Liver (tissue), 9 donors: ENCODE measurements around the gene MRPL30. TPM values are rescaled to one million over a fixed set of nuclear protein-coding genes. Genes with fewer than 3 reads are reported as not detected.

ENCODE experiments used
- DNase-seq: peaks from one replicate; pipeline ENCODE4 v3.0.0-alpha.2; 2017; ENCODE audit warnings: low spot score
- H3K27ac ChIP-seq, 2 donors: one replicate each; pipeline ENCODE4 v1.7.0; 2013; ENCODE audit warnings: inconsistent platforms in 2 of 2, low read length in 2 of 2, control low read depth in 1 of 2, low read depth in 1 of 2, mild to moderate bottlenecking in 1 of 2
- H3K27me3 ChIP-seq, 4 donors: one replicate each; pipeline versions ENCODE4 v1.6.1 to v1.7.0; 2013; ENCODE audit warnings: low read length in 3 of 4, inconsistent platforms in 1 of 4, mild to moderate bottlenecking in 1 of 4, moderate library complexity in 1 of 4; ENCODE audit not compliant: control insufficient read depth in 4 of 4, insufficient read depth in 4 of 4
- H3K36me3 ChIP-seq, 4 donors: one replicate each; pipeline versions ENCODE4 v1.6.1 to v1.7.0; 2013; ENCODE audit warnings: low read length in 3 of 4, mild to moderate bottlenecking in 3 of 4, low read depth in 1 of 4, moderate library complexity in 1 of 4; ENCODE audit not compliant: control insufficient read depth in 4 of 4, insufficient read depth in 3 of 4
- H3K4me1 ChIP-seq, 4 donors: one replicate each; pipeline versions ENCODE4 v1.6.1 to v1.7.0; 2013; ENCODE audit warnings: low read length in 3 of 4, mild to moderate bottlenecking in 3 of 4, moderate library complexity in 1 of 4; ENCODE audit not compliant: control insufficient read depth in 4 of 4, insufficient read depth in 4 of 4
- H3K4me3 ChIP-seq, 3 donors: one replicate each; pipeline versions ENCODE4 v1.6.1 to v1.7.0; 2013; ENCODE audit warnings: low read length in 3 of 3, control low read depth in 1 of 3, low read depth in 1 of 3, mild to moderate bottlenecking in 1 of 3
- H3K9ac ChIP-seq, 2 donors: one replicate each; pipeline ENCODE4 v1.7.0; 2013; ENCODE audit warnings: low read length in 2 of 2, mild to moderate bottlenecking in 2 of 2, moderate library complexity in 2 of 2, control low read depth in 1 of 2, low read depth in 1 of 2
- H3K9me3 ChIP-seq, 4 donors: one replicate each; pipeline versions ENCODE4 v1.6.1 to v1.7.0; 2013; ENCODE audit warnings: low read length in 3 of 4; ENCODE audit not compliant: control insufficient read depth in 4 of 4
- CTCF ChIP-seq: fragments of 150-350 bp; IDR thresholded peaks from 2 replicates; pipeline ENCODE4 v1.5.1; 2017; ENCODE audit warnings: improper control_type of control experiment, low read depth, low read length; ENCODE audit not compliant: missing input control
- EGR1 ChIP-seq, 2 donors: IDR thresholded peaks; 2 replicates each; pipeline ENCODE4 v1.6.1; 2016 to 2018; ENCODE audit warnings: antibody characterized with exemption in 2 of 2, low read depth in 2 of 2
- FOXA1 ChIP-seq: IDR thresholded peaks from 2 replicates; pipeline ENCODE4 v1.6.1; 2016; ENCODE audit warnings: antibody characterized with exemption
- FOXA2 ChIP-seq: IDR thresholded peaks from 2 replicates; pipeline ENCODE4 v1.6.1; 2016; ENCODE audit warnings: antibody characterized with exemption
- GABPA ChIP-seq, 2 donors: IDR thresholded peaks in 1 of 2; conservative IDR thresholded peaks in 1 of 2; 2 replicates each; pipeline ENCODE4 v1.6.1; 2016; ENCODE audit warnings: antibody characterized with exemption in 2 of 2, mild to moderate bottlenecking in 1 of 2, moderate library complexity in 1 of 2
- HNF4A ChIP-seq, 2 donors: conservative IDR thresholded peaks; 2 replicates each; pipeline ENCODE4 v1.6.1; 2016; ENCODE audit warnings: antibody characterized with exemption in 2 of 2, mild to moderate bottlenecking in 2 of 2
- HNF4G ChIP-seq: IDR thresholded peaks from 2 replicates; pipeline ENCODE4 v1.6.1; 2016; ENCODE audit warnings: antibody characterized with exemption
- JUND ChIP-seq, 2 donors: IDR thresholded peaks; 2 replicates each; pipeline ENCODE4 v1.6.1; 2016; ENCODE audit warnings: antibody characterized with exemption in 2 of 2
- MAX ChIP-seq: IDR thresholded peaks from 2 replicates; pipeline ENCODE4 v1.6.1; 2016; ENCODE audit warnings: antibody characterized with exemption
- NR2F2 ChIP-seq: IDR thresholded peaks from 2 replicates; pipeline ENCODE4 v1.6.1; 2016; ENCODE audit warnings: antibody characterized with exemption
- RAD21 ChIP-seq, 2 donors: IDR thresholded peaks; 2 replicates each; pipeline ENCODE4 v1.6.1; 2016; ENCODE audit warnings: antibody characterized with exemption in 2 of 2, mild to moderate bottlenecking in 2 of 2
- REST ChIP-seq: IDR thresholded peaks from 2 replicates; pipeline ENCODE4 v1.6.1; 2016; ENCODE audit warnings: antibody characterized with exemption, mild to moderate bottlenecking
- RXRA ChIP-seq, 2 donors: IDR thresholded peaks; 2 replicates each; pipeline ENCODE4 v1.6.1; 2017 to 2018; ENCODE audit warnings: antibody characterized with exemption in 2 of 2, mild to moderate bottlenecking in 1 of 2
- SP1 ChIP-seq: IDR thresholded peaks from 2 replicates; pipeline ENCODE4 v1.6.1; 2018; ENCODE audit warnings: antibody characterized with exemption, mild to moderate bottlenecking
- TAF1 ChIP-seq: conservative IDR thresholded peaks from 2 replicates; pipeline ENCODE4 v1.6.1; 2016; ENCODE audit warnings: antibody characterized with exemption, mild to moderate bottlenecking
- YY1 ChIP-seq: IDR thresholded peaks from 2 replicates; pipeline ENCODE4 v1.6.1; 2016; ENCODE audit warnings: antibody characterized with exemption, mild to moderate bottlenecking
- WGBS: extraction: QIAGEN DNeasy Blood & Tissue Kit; methylation state at CpG from one replicate; pipeline ENCODE4 v1.1.7; 2013; 5-methylcytosine and 5-hydroxymethylcytosine counted together
- polyA plus RNA-seq, 2 donors: library from polyadenylated mRNA; stranded (reverse) in 1 of 2; unstranded in 1 of 2; fragments of 200-250 nt in 1 of 2; fragments of >200 nt in 1 of 2; fragmentation: Nextera tagmentation in 1 of 2; extraction: Ambion mirVana in 1 of 2; gene quantifications; one replicate each; pipeline versions ENCODE4 v1.2.1 to v1.2.3, GENCODE V29; 2013 to 2015
- total RNA-seq, 2 donors: library from RNA; depleted of rRNA; stranded (reverse); fragments of >200 nt; gene quantifications; one replicate each; pipeline ENCODE4 v1.2.3, GENCODE V29; 2014
- TF ChIP-seq, protein P1 (sequence below): IDR thresholded peaks from 2 replicates; pipeline ENCODE4 v1.6.1; 2016; ENCODE audit warnings: antibody characterized with exemption
- TF ChIP-seq, protein P2 (sequence below): IDR thresholded peaks from 2 replicates; pipeline ENCODE4 v1.6.1; 2016; ENCODE audit warnings: antibody characterized with exemption
- donor health status: healthy.
- donor health status: healthy.
- donor health status: healthy.
- donor health status: healthy.
- donor health status: healthy.

The MRPL30 gene
- total and polyA plus RNA-seq, 4 donors, result 11.7 to 21.0 (median 16.8) TPM

GRCh38 chr2:99139003-99139402 is 42.0 kb upstream of the MRPL30 start:
- Histone ChIP-seq H3K36me3 (no peaks in the 10 kb centered on the region), H3K4me1 (peaks cover 1 to 11% (median 6%) of the 10 kb centered on the region in 4 donors), H3K9me3 (peaks cover 0 to 2% (median 0%) of the 10 kb centered on the region in 4 donors), H3K27me3 (no peaks in the 10 kb centered on the region), H3K4me3 (no peak overlapping the region), H3K9ac (no peak overlapping the region), H3K27ac (no peak overlapping the region)
- TF ChIP-seq RAD21 (IDR thresholded peaks at IDR 0.05), result no peak
- no peak for TF ChIP-seq CTCF
- no peak for TF ChIP-seq GABPA (IDR thresholded peaks at IDR 0.05 in 1 of 2, conservative IDR thresholded peaks at IDR 0.05 in 1 of 2)
- TF ChIP-seq TAF1, result no peak
- TF ChIP-seq HNF4G, result no peak
- TF ChIP-seq MAX, result no peak
- no peak for TF ChIP-seq JUND (IDR thresholded peaks at IDR 0.05)
- TF ChIP-seq SP1, result no peak
- TF ChIP-seq FOXA2, result no peak
- no peak for TF ChIP-seq YY1
- TF ChIP-seq EGR1 (IDR thresholded peaks at IDR 0.05; ENCODE audit: low read depth in 2 of 2), result no peak
- TF ChIP-seq HNF4A (conservative IDR thresholded peaks at IDR 0.05), result no peak
- no peak for TF ChIP-seq NR2F2
- TF ChIP-seq RXRA (IDR thresholded peaks at IDR 0.05), result no peak
- TF ChIP-seq, protein P1, sequence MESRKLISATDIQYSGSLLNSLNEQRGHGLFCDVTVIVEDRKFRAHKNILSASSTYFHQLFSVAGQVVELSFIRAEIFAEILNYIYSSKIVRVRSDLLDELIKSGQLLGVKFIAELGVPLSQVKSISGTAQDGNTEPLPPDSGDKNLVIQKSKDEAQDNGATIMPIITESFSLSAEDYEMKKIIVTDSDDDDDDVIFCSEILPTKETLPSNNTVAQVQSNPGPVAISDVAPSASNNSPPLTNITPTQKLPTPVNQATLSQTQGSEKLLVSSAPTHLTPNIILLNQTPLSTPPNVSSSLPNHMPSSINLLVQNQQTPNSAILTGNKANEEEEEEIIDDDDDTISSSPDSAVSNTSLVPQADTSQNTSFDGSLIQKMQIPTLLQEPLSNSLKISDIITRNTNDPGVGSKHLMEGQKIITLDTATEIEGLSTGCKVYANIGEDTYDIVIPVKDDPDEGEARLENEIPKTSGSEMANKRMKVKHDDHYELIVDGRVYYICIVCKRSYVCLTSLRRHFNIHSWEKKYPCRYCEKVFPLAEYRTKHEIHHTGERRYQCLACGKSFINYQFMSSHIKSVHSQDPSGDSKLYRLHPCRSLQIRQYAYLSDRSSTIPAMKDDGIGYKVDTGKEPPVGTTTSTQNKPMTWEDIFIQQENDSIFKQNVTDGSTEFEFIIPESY, result no peak
- TF ChIP-seq, protein P2, sequence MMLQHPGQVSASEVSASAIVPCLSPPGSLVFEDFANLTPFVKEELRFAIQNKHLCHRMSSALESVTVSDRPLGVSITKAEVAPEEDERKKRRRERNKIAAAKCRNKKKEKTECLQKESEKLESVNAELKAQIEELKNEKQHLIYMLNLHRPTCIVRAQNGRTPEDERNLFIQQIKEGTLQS, result no peak
- no peak for TF ChIP-seq FOXA1
- no peak for TF ChIP-seq REST
- WGBS, result 98% methylated on average over 4 of the region's 4 CpGs
- DNase-seq, result no peak
